WTC11 (cell line): Measurements from ENCODE around the gene OR52W1.

Experiments used
- CBFB ChIP-seq: sonication (generic); formaldehyde crosslinking; IDR thresholded peaks from 2 replicates; pipeline ENCODE4 v1.8.1; 2022; ENCODE audit warnings: mild to moderate bottlenecking, low read depth, missing genetic modification reagents
- CTCF ChIP-seq: fragments of 200-600 bp; IDR thresholded peaks from 2 replicates; pipeline ENCODE4 v1.8.0; 2022; ENCODE audit warnings: antibody characterized with exemption
- E2F4 ChIP-seq: sonication (generic); formaldehyde crosslinking; IDR thresholded peaks from 2 replicates; pipeline ENCODE4 v1.8.1; 2022; ENCODE audit warnings: low read depth, mild to moderate bottlenecking, moderate library complexity, missing genetic modification reagents, borderline replicate concordance

- TF ChIP-seq CBFB (no peak), E2F4 (CRISPR knock-in tag) (no peak), CTCF (no peak)
Observed at GRCh38 chr11:6232899-6233298, 33.9 kb downstream of the OR52W1 start.
